Body of pancreas (tissue), 4 donors: ENCODE measurements around the gene LRP2.
A peak's percentile ranks its signal among the peaks of the same experiment; 100 is the strongest.

Experiments used
- CTCF ChIP-seq, 7 experiments: fragments of 450-650 bp in 4 of 7; fragments of 200-600 bp in 3 of 7; sonication (generic) in 3 of 7; IDR thresholded peaks; one replicate each; pipeline ENCODE4 v1.5.1; 2016 to 2019; ENCODE audit warnings: antibody characterized with exemption in 7 of 7
- POLR2A ChIP-seq, 3 donors: fragments of 450-650 bp; IDR thresholded peaks; one replicate each; pipeline ENCODE4 v1.6.1; 2016; ENCODE audit warnings: antibody characterized with exemption in 3 of 3, mild to moderate bottlenecking in 2 of 3

GRCh38 chr2:169131587-169132512 lies 230.5 kb downstream of the LRP2 start:
- no peak for TF ChIP-seq POLR2A (IDR thresholded peaks at IDR 0.05)
- TF ChIP-seq CTCF (IDR thresholded peaks at IDR 0.05): peak; percentile 61 to 90 (median 77)
